ENCODE measurements around the gene ERBB4. TPM values are rescaled to one million over a fixed set of nuclear protein-coding genes. Genes with fewer than 3 reads are reported as not detected.

ERBB4 gene
- total RNA-seq, 1 donor from 2014 or later, result 2.6 TPM

DNA sequence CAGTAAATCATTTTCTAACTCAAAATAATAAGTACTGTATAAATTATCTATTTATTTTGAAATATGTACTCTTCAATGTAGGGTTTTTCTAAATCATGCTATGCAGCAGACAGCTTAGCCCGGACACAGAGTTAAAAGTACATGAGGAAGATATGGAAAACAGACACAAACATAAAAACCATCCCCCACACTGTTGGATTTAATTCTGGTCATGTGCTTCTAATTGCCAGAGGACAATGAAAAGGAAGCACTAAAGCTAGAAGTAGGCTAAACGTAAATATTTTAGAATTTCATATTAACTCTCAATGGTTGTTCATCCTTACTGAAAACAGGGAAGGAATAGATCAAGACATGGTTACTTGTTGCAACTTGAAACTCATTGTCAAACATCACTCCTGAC, 420.7 kb downstream of the ERBB4 start:
- H3K27me3 ChIP-seq (ENCODE audit: control insufficient read depth, insufficient read depth, low read length), result no peaks in the 10 kb centered on the region
- H3K4me3 ChIP-seq (ENCODE audit: low read depth, low read length), result no peak overlapping the region
- no peaks in the 10 kb centered on the region for H3K36me3 ChIP-seq (ENCODE audit: control insufficient read depth, insufficient read depth, low read length)
- TF ChIP-seq, protein P1, sequence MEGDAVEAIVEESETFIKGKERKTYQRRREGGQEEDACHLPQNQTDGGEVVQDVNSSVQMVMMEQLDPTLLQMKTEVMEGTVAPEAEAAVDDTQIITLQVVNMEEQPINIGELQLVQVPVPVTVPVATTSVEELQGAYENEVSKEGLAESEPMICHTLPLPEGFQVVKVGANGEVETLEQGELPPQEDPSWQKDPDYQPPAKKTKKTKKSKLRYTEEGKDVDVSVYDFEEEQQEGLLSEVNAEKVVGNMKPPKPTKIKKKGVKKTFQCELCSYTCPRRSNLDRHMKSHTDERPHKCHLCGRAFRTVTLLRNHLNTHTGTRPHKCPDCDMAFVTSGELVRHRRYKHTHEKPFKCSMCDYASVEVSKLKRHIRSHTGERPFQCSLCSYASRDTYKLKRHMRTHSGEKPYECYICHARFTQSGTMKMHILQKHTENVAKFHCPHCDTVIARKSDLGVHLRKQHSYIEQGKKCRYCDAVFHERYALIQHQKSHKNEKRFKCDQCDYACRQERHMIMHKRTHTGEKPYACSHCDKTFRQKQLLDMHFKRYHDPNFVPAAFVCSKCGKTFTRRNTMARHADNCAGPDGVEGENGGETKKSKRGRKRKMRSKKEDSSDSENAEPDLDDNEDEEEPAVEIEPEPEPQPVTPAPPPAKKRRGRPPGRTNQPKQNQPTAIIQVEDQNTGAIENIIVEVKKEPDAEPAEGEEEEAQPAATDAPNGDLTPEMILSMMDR (IDR thresholded peaks at IDR 0.05; ENCODE audit: insufficient read depth, low read length, poor library complexity, severe bottlenecking), result no peak
- DNase-seq (ENCODE audit: low read depth), result no peak

DNA sequence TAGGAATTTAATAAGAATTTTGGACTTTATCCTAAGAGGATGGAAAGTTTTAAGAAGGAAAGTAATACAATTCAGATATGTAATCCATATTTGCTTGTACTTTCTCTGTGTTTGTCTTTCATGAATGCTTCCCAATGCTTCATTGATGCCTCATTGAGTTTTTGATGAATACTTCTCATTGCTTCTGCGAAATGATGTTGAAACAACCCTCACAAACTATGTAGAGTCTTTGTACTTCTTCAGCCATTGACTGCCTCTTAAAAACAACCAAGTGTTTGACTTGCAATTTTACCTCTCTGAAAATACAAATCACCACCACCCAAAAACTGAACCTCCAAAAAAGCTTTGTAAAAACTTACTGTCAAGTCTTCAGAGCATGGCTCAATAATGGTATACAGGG, 424.1 kb downstream of the ERBB4 start:
- Histone ChIP-seq H3K36me3 (ENCODE audit: control insufficient read depth, insufficient read depth, low read length) (no peaks in the 10 kb centered on the region), H3K27me3 (ENCODE audit: control insufficient read depth, insufficient read depth, low read length) (no peaks in the 10 kb centered on the region), H3K4me3 (ENCODE audit: low read depth, low read length) (no peak overlapping the region)
- TF ChIP-seq, protein P1 (IDR thresholded peaks at IDR 0.05; ENCODE audit: insufficient read depth, low read length, poor library complexity, severe bottlenecking), result no peak
- DNase-seq (ENCODE audit: low read depth), result no peak

DNA sequence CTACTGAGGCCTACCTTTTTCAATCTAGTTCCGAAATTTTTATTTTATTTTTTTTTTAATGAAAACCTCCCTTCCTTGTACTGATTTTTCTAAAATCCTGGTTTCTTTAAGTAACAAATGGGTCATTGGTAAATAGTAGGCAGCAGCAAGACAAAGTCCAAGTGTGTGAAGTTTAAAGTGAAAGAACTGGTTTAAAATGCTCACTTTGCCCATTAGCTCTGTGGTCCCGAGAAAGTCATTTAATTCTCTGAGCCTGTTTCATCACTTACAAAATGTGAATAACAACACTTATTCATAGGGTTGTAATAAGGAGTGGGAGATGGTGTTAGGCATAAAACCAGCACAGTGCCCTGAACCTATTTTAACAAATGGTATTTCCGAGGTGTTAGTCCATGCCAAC, 426.2 kb downstream of the ERBB4 start:
- H3K4me3 ChIP-seq (ENCODE audit: low read depth, low read length), result no peak overlapping the region
- TF ChIP-seq, protein P1 (IDR thresholded peaks at IDR 0.05; ENCODE audit: insufficient read depth, low read length, poor library complexity, severe bottlenecking), result no peak
- DNase-seq (ENCODE audit: low read depth), result no peak

DNA sequence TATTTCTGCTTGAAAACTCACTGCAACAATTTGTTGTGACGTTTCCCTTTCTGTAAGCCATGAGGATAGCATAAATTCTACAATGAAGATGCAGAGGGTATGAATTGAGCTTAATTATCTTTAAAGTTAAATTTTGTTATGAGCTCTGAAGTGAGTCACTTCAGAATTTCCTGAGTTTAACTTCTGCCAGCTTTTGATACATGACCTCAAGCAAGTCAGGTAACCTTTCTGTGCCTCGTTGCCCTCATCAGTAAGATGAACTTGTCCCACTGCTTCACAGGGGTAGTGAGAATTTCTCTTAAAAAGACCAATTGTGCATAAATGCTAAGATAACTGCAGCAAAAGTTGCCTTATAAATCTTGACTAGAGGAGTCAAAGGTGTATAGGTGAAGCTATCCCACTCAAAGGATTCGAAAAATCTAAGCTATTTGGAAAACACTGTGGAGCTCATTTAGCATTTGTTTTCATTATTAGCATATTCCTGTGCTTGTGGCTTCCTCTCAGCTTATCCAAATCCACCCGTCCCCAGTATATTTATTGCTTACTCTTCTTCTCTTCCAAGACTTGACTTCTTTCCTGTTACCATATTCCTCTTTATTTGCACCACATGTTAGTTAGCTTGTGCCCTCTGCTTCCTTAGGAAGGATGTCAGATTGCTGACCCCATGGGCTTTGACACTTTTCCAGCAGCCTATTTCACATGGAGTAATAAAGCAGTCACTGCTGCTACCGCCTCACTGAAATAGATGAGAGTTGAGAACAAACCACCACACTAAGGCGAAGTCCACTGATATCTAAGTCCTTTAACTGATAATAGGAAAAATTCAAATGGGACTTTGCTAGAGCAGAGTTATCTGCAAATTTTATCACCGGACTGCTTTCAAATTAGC, 428.6 kb downstream of the ERBB4 start:
- H3K27me3 ChIP-seq (ENCODE audit: control insufficient read depth, insufficient read depth, low read length), result no peaks in the 10 kb centered on the region
- H3K4me3 ChIP-seq (ENCODE audit: low read depth, low read length), result no peak overlapping the region
- TF ChIP-seq, protein P1 (IDR thresholded peaks at IDR 0.05; ENCODE audit: insufficient read depth, low read length, poor library complexity, severe bottlenecking), result no peak
- no peaks in the 10 kb centered on the region for H3K36me3 ChIP-seq (ENCODE audit: control insufficient read depth, insufficient read depth, low read length)
- no peak for DNase-seq (ENCODE audit: low read depth)

More for the DNA sequence above, 426.2 kb downstream of the ERBB4 start:
- Histone ChIP-seq H3K27me3 (ENCODE audit: control insufficient read depth, insufficient read depth, low read length) (no peaks in the 10 kb centered on the region), H3K36me3 (ENCODE audit: control insufficient read depth, insufficient read depth, low read length) (no peaks in the 10 kb centered on the region)

DNA sequence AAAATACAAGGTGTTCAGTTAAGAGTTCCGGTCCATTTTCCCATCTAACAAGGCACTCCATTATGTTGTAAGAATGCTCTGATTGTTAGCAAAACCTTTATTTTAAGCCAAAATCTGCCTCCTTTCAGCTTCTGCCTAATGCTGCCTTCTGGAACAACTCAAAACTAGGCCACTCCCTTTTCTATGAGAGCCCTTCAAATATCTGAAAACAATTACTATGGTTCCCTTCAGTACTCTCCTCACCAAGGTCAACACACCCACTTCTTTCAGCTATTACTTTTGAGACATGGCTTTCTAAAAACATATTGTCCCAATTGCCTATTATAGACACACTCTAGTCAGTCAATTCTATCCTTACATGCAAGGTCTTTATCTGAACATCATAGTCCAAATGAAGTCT, 429.4 kb downstream of the ERBB4 start:
- H3K27me3 ChIP-seq (ENCODE audit: control insufficient read depth, insufficient read depth, low read length), result no peaks in the 10 kb centered on the region
- TF ChIP-seq, protein P1 (IDR thresholded peaks at IDR 0.05; ENCODE audit: insufficient read depth, low read length, poor library complexity, severe bottlenecking), result no peak

More for the DNA sequence above, 429.4 kb downstream of the ERBB4 start:
- Histone ChIP-seq H3K36me3 (ENCODE audit: control insufficient read depth, insufficient read depth, low read length) (no peaks in the 10 kb centered on the region), H3K4me3 (ENCODE audit: low read depth, low read length) (no peak overlapping the region)
- no peak for DNase-seq (ENCODE audit: low read depth)

All from kidney epithelial cell (primary cell).